Pancreas (tissue), 10 donors: ENCODE measurements around the gene CYB5RL. TPM values are rescaled to one million over a fixed set of nuclear protein-coding genes. Genes with fewer than 3 reads are reported as not detected.

Source experiments
- ATAC-seq, 4 donors: fragments of 200-7000 bp; cut with Tn5 transposase; one replicate each; pipeline versions ENCODE4 v1.8.0 to v1.9.1; 2020; ENCODE audit warnings: mild to moderate bottlenecking in 4 of 4, moderate library complexity in 4 of 4
- DNase-seq, 6 donors: peaks; one replicate each; pipeline ENCODE4 v3.0.0-alpha.2; 2020
- FAIRE-seq: peaks from 2 replicates; lab custom pipeline; 2012; peaks lifted over from hg19 to GRCh38; lab: Jason Lieb, UNC
- H3K27ac ChIP-seq, 4 donors: fragments of 200-600 bp; sonication (generic); 1 replicate in 3 of 4; 2 replicates in 1 of 4; pipeline versions ENCODE4 v1.5.0 to v1.8.0; 2020
- H3K27me3 ChIP-seq, 4 donors: fragments of 200-600 bp; one replicate each; pipeline ENCODE4 v1.8.0; 2021
- H3K36me3 ChIP-seq, 3 donors: fragments of 200-600 bp; sonication (generic) in 1 of 3; one replicate each; pipeline versions ENCODE4 v1.5.0 to v1.8.0; 2020 to 2021
- H3K4me1 ChIP-seq, 3 donors: fragments of 200-600 bp; one replicate each; pipeline ENCODE4 v1.8.0; 2021
- H3K4me3 ChIP-seq, 4 donors: fragments of 200-600 bp; sonication (generic) in 2 of 4; one replicate each; pipeline versions ENCODE4 v1.5.0 to v1.8.0; 2020 to 2021
- H3K9me3 ChIP-seq, 4 donors: fragments of 200-600 bp; one replicate each; pipeline ENCODE4 v1.8.0; 2021
- WGBS, 2 donors: extraction: QIAGEN DNeasy Blood & Tissue Kit; methylation state at CpG; one replicate each; pipeline ENCODE4 v1.1.7; 2013; 5-methylcytosine and 5-hydroxymethylcytosine counted together
- intact Hi-C, 3 donors: fragments of 100-400 bp; cut with DNase I; formaldehyde crosslinking; loops; one replicate each; pipeline versions ENCODE4 v1.11.1 to v1.14.2; 2022
- polyA plus RNA-seq, 2 donors: library from polyadenylated mRNA; stranded (reverse); fragments of 200-250 nt; gene quantifications; one replicate each; pipeline ENCODE4 v1.2.3, GENCODE V29; 2013
- total RNA-seq, 6 donors: library from RNA; stranded (reverse); fragmentation: NEBNext Ultra II Directional in 4 of 6; extraction: Animal tissue kit (Norgen Biotek cat#: 25700) in 4 of 6; gene quantifications; one replicate each; pipeline versions ENCODE4 v1.2.1 to v1.2.4, GENCODE V29; 2021 to 2023
- TF ChIP-seq, protein P1 (sequence below), 4 donors: fragments of 200-600 bp; sonication (generic) in 3 of 4; IDR thresholded peaks; one replicate each; pipeline versions ENCODE4 v1.5.0 to v1.8.0; 2021; ENCODE audit warnings: antibody characterized with exemption in 4 of 4
- donor health status: healthy with polysubstance abuse.
- donor health status: DM: no; HTN: no; CAD: no; lungs with moderate emphysema.
- donor health status: DM: no; HTN: no; CAD: no.
- donor health status: control.
- donor health status: control.
- donor health status: Bipolar disorder and iron deficiency.
- donor health status: DM: yes; HTN: yes; CAD: no.
- donor health status: DM: no; HTN: no; CAD: no.
- donor health status: DM: no; HTN: no; CAD: no.
- donor health status: DM: yes; HTN: yes; CAD: no.

The CYB5RL gene
- total and polyA plus RNA-seq, 8 donors, result 3.2 to 9.1 (median 4.3) TPM

DNA sequence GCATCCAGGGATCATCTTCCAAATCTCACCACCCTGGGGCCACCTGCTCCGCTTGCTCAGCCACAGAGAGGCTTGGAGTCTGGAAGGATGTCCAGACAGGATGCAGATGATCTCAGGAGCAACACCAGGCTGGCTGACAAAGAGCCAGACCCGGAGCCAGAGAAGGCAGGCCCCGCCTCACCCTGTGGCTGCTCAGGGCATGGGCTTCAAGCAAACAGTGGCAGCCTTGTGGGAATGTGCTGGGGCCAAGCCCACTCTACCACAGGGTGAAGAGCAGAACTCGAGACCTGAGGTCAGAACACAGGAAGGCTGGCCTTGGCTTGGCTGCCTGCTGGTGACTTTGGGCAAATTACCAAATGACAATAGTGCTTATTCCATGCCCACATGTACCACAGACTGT is 45.7 kb upstream of the CYB5RL start:
- Histone ChIP-seq H3K36me3 (peaks cover 0 to 4% (median 4%) of the 10 kb centered on the region in 3 donors), H3K4me1 (no peaks in the 10 kb centered on the region), H3K9me3 (no peaks in the 10 kb centered on the region), H3K27ac (no peak overlapping the region), H3K27me3 (no peaks in the 10 kb centered on the region), H3K4me3 (no peak overlapping the region)
- DNase-seq (no peak), FAIRE-seq (no peak), ATAC-seq (no peak)
- TF ChIP-seq, protein P1, sequence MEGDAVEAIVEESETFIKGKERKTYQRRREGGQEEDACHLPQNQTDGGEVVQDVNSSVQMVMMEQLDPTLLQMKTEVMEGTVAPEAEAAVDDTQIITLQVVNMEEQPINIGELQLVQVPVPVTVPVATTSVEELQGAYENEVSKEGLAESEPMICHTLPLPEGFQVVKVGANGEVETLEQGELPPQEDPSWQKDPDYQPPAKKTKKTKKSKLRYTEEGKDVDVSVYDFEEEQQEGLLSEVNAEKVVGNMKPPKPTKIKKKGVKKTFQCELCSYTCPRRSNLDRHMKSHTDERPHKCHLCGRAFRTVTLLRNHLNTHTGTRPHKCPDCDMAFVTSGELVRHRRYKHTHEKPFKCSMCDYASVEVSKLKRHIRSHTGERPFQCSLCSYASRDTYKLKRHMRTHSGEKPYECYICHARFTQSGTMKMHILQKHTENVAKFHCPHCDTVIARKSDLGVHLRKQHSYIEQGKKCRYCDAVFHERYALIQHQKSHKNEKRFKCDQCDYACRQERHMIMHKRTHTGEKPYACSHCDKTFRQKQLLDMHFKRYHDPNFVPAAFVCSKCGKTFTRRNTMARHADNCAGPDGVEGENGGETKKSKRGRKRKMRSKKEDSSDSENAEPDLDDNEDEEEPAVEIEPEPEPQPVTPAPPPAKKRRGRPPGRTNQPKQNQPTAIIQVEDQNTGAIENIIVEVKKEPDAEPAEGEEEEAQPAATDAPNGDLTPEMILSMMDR (IDR thresholded peaks at IDR 0.05), result no peak
- WGBS, 2 donors, result 85 to 88% methylated on average over 4 of the region's 4 CpGs
- intact Hi-C loops, result no loop called here

DNA sequence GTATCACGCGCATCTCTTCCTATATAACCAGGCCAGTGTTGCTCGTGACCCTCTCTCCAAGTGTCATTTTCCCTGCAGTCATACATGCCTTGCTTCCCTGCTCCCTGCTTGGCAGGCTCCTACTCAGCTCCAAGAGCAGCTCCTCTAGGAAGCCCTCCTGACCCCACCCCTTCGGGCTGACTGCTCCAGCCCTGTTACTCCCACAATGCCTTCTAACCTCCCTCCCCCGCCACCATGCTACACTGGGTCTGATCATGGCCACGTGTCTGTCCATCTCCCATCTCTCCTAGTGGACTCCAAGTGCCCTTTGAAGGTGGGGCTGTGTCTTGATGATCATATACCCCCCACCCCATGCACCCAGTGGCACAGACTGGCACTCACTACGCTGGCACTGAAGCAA is 44.8 kb upstream of the CYB5RL start:
- Histone ChIP-seq H3K9me3 (no peaks in the 10 kb centered on the region), H3K4me3 (no peak overlapping the region), H3K4me1 (no peaks in the 10 kb centered on the region), H3K36me3 (peaks cover 0 to 4% (median 4%) of the 10 kb centered on the region in 3 donors), H3K27ac (no peak overlapping the region), H3K27me3 (no peaks in the 10 kb centered on the region)
- WGBS, 2 donors, result 90 to 98% methylated on average over 7 of the region's 7 CpGs
- intact Hi-C loops, result no loop called here
- ATAC-seq (no peak), FAIRE-seq (no peak), DNase-seq (no peak)
- TF ChIP-seq, protein P1 (IDR thresholded peaks at IDR 0.05), result no peak

GRCh38 chr1:54243022-54243421 is 43.2 kb upstream of the CYB5RL start:
- Histone ChIP-seq H3K9me3 (no peaks in the 10 kb centered on the region), H3K4me1 (no peaks in the 10 kb centered on the region), H3K4me3 (no peak overlapping the region), H3K27me3 (no peaks in the 10 kb centered on the region), H3K27ac (no peak overlapping the region), H3K36me3 (peaks cover 0 to 8% (median 0%) of the 10 kb centered on the region in 3 donors)
- TF ChIP-seq, protein P1 (IDR thresholded peaks at IDR 0.05), result no peak
- ATAC-seq (no peak), DNase-seq (no peak), FAIRE-seq (no peak)
- intact Hi-C loops, result no loop called here
- 92 to 93% methylated on average over 13 of the region's 13 CpGs for WGBS, 2 donors

- H3K9me3 ChIP-seq, result no peaks in the 10 kb centered on the region
- H3K27ac ChIP-seq, result no peak overlapping the region
- no peaks in the 10 kb centered on the region for H3K27me3 ChIP-seq
- H3K4me3 ChIP-seq, result no peak overlapping the region
- intact Hi-C loops, result no loop called here
- ATAC-seq, result no peak
- FAIRE-seq, result no peak
- no peaks in the 10 kb centered on the region for H3K4me1 ChIP-seq
- no peak for DNase-seq
- H3K36me3 ChIP-seq, result peaks cover 0 to 8% (median 0%) of the 10 kb centered on the region in 3 donors
- TF ChIP-seq, protein P1 (IDR thresholded peaks at IDR 0.05), result no peak
- WGBS, 2 donors, result 89 to 94% methylated on average over 6 of the region's 6 CpGs
These were observed 41.5 kb upstream of the CYB5RL start for GRCh38 chr1:54241364-54241763.

GRCh38 chr1:54240741-54241335 is 41.0 kb upstream of the CYB5RL start:
- FAIRE-seq, result no peak
- WGBS, 2 donors, result 96 to 97% methylated on average over 11 to 12 of the region's 12 CpGs
- no peaks in the 10 kb centered on the region for H3K4me1 ChIP-seq
- no peaks in the 10 kb centered on the region for H3K27me3 ChIP-seq
- TF ChIP-seq, protein P1 (IDR thresholded peaks at IDR 0.05), result no peak
- no peak overlapping the region for H3K27ac ChIP-seq
- no peak for ATAC-seq
- no peak for DNase-seq
- H3K9me3 ChIP-seq, result no peaks in the 10 kb centered on the region
- no peak overlapping the region for H3K4me3 ChIP-seq
- intact Hi-C loops, result no loop called here
- peaks cover 0 to 8% (median 0%) of the 10 kb centered on the region in 3 donors for H3K36me3 ChIP-seq
